Colonic mucosa (tissue), 4 donors: ENCODE data around the gene GP1BB. TPM values are rescaled to one million over a fixed set of nuclear protein-coding genes. Genes with fewer than 3 reads are reported as not detected.
A peak's percentile ranks its signal among the peaks of the same experiment; 100 is the strongest.

Experiments used
- DNase-seq: peaks from one replicate; pipeline ENCODE4 v3.0.0-alpha.2; 2020
- H3K27ac ChIP-seq: fragments of 200-600 bp; one replicate; pipeline ENCODE4 v1.8.0; 2021
- H3K27me3 ChIP-seq: fragments of 200-600 bp; one replicate; pipeline ENCODE4 v1.8.0; 2021
- H3K36me3 ChIP-seq: fragments of 200-600 bp; one replicate; pipeline ENCODE4 v1.8.0; 2021
- H3K4me1 ChIP-seq: fragments of 200-600 bp; one replicate; pipeline ENCODE4 v1.8.0; 2021; ENCODE audit warnings: mild to moderate bottlenecking
- H3K4me3 ChIP-seq: fragments of 200-600 bp; one replicate; pipeline ENCODE4 v1.8.0; 2021
- H3K9ac ChIP-seq, 2 donors: one replicate each; pipeline ENCODE4 v1.7.0; 2013; ENCODE audit warnings: control low read depth in 2 of 2, low read depth in 2 of 2, low read length in 2 of 2
- H3K9me3 ChIP-seq: fragments of 200-600 bp; one replicate; pipeline ENCODE4 v1.8.0; 2021
- intact Hi-C: fragments of 100-400 bp; cut with DNase I; formaldehyde crosslinking; loops from one replicate; pipeline ENCODE4 v1.14.1; 2022
- total RNA-seq, 2 donors: library from RNA; stranded (reverse); fragmentation: NEBNext Ultra II Directional in 1 of 2; extraction: Animal tissue kit (Norgen Biotek cat#: 25700) in 1 of 2; gene quantifications; one replicate each; pipeline ENCODE4 v1.2.1, GENCODE V29; 2021
- TF ChIP-seq, protein P1 (sequence below): fragments of 200-600 bp; IDR thresholded peaks from one replicate; pipeline ENCODE4 v1.8.0; 2022; ENCODE audit warnings: antibody characterized with exemption, mild to moderate bottlenecking
- donor health status: healthy.
- donor health status: DM: no; HTN: no; CAD: no.
- donor health status: DM: no; HTN: no; CAD: no.

GP1BB gene
- total RNA-seq, 2 donors from 2014 or later: 0.45 to 1.1 TPM

DNA sequence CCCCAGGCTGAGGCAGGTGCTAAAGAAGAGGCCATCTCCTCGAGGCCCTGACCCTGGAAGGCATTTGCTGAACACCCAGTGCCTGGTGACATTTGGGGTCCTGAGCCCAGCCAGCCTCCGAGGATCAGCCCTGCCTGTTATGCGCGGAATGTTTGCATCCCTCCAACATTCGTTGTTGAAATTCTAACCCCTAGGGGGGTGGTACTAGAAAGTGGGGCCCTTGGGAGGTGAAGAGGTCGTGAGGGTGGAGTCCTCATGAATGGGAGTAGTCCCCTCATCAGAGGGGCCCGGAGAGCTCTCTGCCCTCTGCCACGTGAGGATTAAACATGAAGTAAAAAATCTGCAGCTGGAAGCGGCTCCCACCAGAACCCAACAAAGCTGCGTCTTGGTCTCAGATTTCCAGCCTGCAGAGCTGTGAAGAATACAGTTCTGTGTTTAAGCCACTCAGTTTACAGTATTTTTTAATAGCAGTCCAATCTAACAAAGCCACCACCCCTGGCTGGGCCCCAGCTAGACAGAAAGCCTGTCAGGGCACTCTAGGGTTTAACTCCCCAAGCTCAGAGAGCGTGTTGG lies 44.3 kb upstream of the GP1BB start:
- no peaks in the 10 kb centered on the region for H3K36me3 ChIP-seq
- H3K9ac ChIP-seq: no peak overlapping the region
- DNase-seq: no peak
- no peak overlapping the region for H3K27ac ChIP-seq
- no peaks in the 10 kb centered on the region for H3K4me1 ChIP-seq
- H3K4me3 ChIP-seq: no peak overlapping the region
- no peaks in the 10 kb centered on the region for H3K27me3 ChIP-seq
- TF ChIP-seq, protein P1, sequence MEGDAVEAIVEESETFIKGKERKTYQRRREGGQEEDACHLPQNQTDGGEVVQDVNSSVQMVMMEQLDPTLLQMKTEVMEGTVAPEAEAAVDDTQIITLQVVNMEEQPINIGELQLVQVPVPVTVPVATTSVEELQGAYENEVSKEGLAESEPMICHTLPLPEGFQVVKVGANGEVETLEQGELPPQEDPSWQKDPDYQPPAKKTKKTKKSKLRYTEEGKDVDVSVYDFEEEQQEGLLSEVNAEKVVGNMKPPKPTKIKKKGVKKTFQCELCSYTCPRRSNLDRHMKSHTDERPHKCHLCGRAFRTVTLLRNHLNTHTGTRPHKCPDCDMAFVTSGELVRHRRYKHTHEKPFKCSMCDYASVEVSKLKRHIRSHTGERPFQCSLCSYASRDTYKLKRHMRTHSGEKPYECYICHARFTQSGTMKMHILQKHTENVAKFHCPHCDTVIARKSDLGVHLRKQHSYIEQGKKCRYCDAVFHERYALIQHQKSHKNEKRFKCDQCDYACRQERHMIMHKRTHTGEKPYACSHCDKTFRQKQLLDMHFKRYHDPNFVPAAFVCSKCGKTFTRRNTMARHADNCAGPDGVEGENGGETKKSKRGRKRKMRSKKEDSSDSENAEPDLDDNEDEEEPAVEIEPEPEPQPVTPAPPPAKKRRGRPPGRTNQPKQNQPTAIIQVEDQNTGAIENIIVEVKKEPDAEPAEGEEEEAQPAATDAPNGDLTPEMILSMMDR: no peak
- intact Hi-C loops: no loop called here
- no peaks in the 10 kb centered on the region for H3K9me3 ChIP-seq

DNA sequence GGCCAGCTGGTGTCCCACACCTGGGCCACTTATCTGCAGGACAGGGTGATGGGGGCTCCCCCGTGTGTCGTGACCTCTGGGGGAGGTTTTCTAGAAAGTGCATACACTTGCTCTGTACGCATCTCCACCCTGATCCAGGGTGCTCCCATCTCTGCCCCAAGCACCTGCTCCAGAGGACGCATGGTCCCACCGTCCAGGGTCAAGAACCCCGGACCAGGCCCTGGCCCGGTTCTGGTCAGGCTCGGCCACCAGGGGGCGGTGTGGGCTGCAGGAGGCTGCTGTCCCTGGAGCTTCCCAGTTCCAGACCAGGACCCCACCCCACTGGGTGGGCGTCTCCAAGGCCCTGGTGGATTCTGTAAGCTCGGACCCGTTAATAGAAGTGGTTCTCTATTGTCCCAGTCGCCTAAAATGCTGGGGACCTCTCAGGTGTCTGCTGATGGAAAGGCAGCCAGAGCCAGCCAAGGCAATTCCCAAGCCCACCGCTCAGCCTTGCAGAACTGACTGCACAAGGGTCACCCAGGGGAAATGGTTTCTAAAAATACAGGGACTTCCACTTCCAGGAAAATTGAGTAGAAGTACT lies 43.7 kb upstream of the GP1BB start:
- H3K27me3 ChIP-seq: no peaks in the 10 kb centered on the region
- no peak overlapping the region for H3K27ac ChIP-seq
- DNase-seq: peak; percentile 37
- TF ChIP-seq, protein P1: peak; percentile 82
- H3K9me3 ChIP-seq: no peaks in the 10 kb centered on the region
- H3K9ac ChIP-seq: no peak overlapping the region
- no peaks in the 10 kb centered on the region for H3K36me3 ChIP-seq
- intact Hi-C loops: no loop called here
- H3K4me3 ChIP-seq: no peak overlapping the region
- H3K4me1 ChIP-seq: no peaks in the 10 kb centered on the region

GRCh38 chr22:19680287-19680881 lies 43.0 kb upstream of the GP1BB start:
- Histone ChIP-seq H3K4me3 (no peak overlapping the region), H3K4me1 (no peaks in the 10 kb centered on the region), H3K9me3 (no peaks in the 10 kb centered on the region), H3K9ac (no peak overlapping the region), H3K27me3 (no peaks in the 10 kb centered on the region), H3K27ac (no peak overlapping the region), H3K36me3 (no peaks in the 10 kb centered on the region)
- no peak for DNase-seq
- TF ChIP-seq, protein P1: no peak
- intact Hi-C loops: no loop called here

GRCh38 chr22:19680911-19681862 lies 42.2 kb upstream of the GP1BB start:
- TF ChIP-seq, protein P1: no peak
- H3K27me3 ChIP-seq: no peaks in the 10 kb centered on the region
- intact Hi-C loops: no loop called here
- no peaks in the 10 kb centered on the region for H3K4me1 ChIP-seq
- DNase-seq: no peak
- H3K36me3 ChIP-seq: no peaks in the 10 kb centered on the region
- no peaks in the 10 kb centered on the region for H3K9me3 ChIP-seq
- no peak overlapping the region for H3K9ac ChIP-seq
- no peak overlapping the region for H3K4me3 ChIP-seq
- H3K27ac ChIP-seq: no peak overlapping the region

DNA sequence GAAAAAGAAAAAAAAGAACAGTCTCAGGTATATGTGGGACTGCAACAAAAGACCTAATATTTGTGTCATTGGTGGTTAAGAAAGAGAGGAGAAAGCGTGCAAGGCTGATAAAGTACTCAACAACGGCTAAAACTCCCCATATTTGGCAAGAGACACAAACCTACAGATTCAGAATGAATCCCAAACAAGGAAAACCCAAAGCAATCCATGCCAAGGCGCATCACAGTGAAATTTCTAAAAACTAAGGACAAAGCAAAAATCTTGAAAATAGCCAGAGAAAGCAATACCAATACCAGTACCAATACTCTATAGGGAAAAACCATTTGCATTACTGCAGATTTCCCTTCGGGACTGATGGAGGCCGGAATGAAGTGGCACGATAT lies 41.5 kb upstream of the GP1BB start:
- TF ChIP-seq, protein P1: no peak
- Histone ChIP-seq H3K4me3 (no peak overlapping the region), H3K9me3 (no peaks in the 10 kb centered on the region), H3K27ac (no peak overlapping the region), H3K4me1 (no peaks in the 10 kb centered on the region), H3K27me3 (no peaks in the 10 kb centered on the region), H3K9ac (no peak overlapping the region), H3K36me3 (no peaks in the 10 kb centered on the region)
- intact Hi-C loops: no loop called here
- DNase-seq: no peak
